ENCODE results near the gene PIR. TPM values are rescaled to one million over a fixed set of nuclear protein-coding genes. Genes with fewer than 3 reads are reported as not detected.

The PIR gene
- total and polyA plus RNA-seq, 9 of the 15 experiments (the other 6 are each of a cell fraction or from before 2014, with no cell fraction given) = 7.5 to 29.8 (median 11.5) TPM

GRCh38 chrX:15468036-15468435 is 25.1 kb downstream of the PIR start (continued):
- TF ChIP-seq REST (IDR thresholded peaks at IDR 0.05; ENCODE audit: borderline replicate concordance) (peak; percentile 64; the same call in 1 of the 2 replicates), REST (CRISPR knock-in tag; IDR thresholded peaks at IDR 0.05; ENCODE audit: low read depth) (no peak), DEAF1 (CRISPR knock-in tag; IDR thresholded peaks at IDR 0.05) (0 out of 2 replicates have a peak, but pooled peaks have one; percentile 48), CTCF (IDR thresholded peaks at IDR 0.05 in 2 of 3, conservative IDR thresholded peaks at IDR 0.05 in 1 of 3; ENCODE audit: insufficient read depth in 2 of 3, low read depth in 1 of 3, low read length in 3 of 3) (peak; percentile 40 to 61 (median 46); a peak in 4 of 6 replicates), SMC3 (conservative IDR thresholded peaks at IDR 0.05; ENCODE audit: insufficient read depth, low read depth, low read length) (peak; percentile 51; the same call in 1 of the 2 replicates), ZNF133 (CRISPR knock-in tag; IDR thresholded peaks at IDR 0.05) (no peak), RBM22 (IDR thresholded peaks at IDR 0.05; ENCODE audit: low read depth, low read length, poor library complexity, severe bottlenecking) (no peak), JUN (IDR thresholded peaks at IDR 0.05; ENCODE audit: borderline replicate concordance, low read depth, low read length) (no peak), JUN (CRISPR knock-in tag; IDR thresholded peaks at IDR 0.05; ENCODE audit: borderline replicate concordance) (no peak), TEAD4 (IDR thresholded peaks at IDR 0.05; ENCODE audit: low read length) (no peak), TEAD4 (CRISPR knock-in tag; IDR thresholded peaks at IDR 0.05; ENCODE audit: borderline replicate concordance) (no peak), TSC22D4 (tag; IDR thresholded peaks at IDR 0.05) (no peak), ZBTB12 (CRISPR knock-in tag; IDR thresholded peaks at IDR 0.05) (no peak), CEBPG (CRISPR knock-in tag; IDR thresholded peaks at IDR 0.05) (no peak), CEBPG (tag; conservative IDR thresholded peaks at IDR 0.05 in 1 of 2, IDR thresholded peaks at IDR 0.05 in 1 of 2) (0 out of 4 replicates have a peak, but pooled peaks of 1 of the 2 experiments have one; percentile 46)
